ENCODE measurements around the gene PLCL2.

DNA sequence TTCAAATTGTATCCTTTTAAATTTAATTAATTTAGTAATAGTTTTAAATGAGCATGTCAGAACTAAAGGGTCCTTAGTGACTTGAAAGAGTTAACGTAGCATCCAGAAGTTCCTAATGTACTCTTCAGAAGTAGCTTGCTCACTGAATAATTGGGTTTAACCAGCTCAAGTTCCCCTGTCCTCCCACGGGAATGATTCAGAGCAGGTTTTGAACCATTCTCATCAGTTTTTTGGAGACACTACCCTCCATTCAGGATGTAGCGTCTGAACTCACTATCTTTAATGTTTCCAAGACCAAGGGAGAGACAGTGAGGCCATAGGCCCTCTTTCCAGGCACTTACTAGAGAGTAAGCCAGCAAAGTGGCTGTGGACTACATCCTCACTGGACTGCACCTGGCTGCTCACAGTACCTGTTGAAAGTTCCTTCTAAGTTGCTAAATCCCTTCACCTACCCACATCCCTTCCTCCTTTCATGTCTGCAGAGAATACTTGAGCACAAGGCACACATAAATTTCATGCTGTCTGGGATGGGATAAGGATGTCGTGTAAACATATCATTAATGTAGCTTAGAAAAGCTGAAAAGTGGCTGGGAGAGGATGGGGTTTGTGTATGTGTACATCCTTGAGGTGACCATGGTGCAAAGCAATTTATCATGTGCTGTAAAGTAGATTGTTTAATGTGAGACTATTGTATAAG, 146.3 kb downstream of the PLCL2 start:
- TF ChIP-seq POLR2A (IDR thresholded peaks at IDR 0.05; ENCODE audit: low read depth, low read length) (no peak), TAF1 (IDR thresholded peaks at IDR 0.05; ENCODE audit: low read depth, low read length) (no peak), POLR2AphosphoS5 (IDR thresholded peaks at IDR 0.05; ENCODE audit: low read depth, low read length) (no peak), POU2F2 (IDR thresholded peaks at IDR 0.05; ENCODE audit: low read depth, low read length) (no peak), SPI1 (IDR thresholded peaks at IDR 0.05; ENCODE audit: low read depth, low read length) (no peak)
